Activated CD8-positive, alpha-beta T cell treated with anti-CD3 and anti-CD28 coated beads, Interleukin-2, amount 10 ng/mL, durations not matched to agents 7 days and 5 days (primary cell): ENCODE measurements around the gene TNPO1. TPM values are rescaled to one million over a fixed set of nuclear protein-coding genes. Genes with fewer than 3 reads are reported as not detected.
A peak's percentile ranks its signal among the peaks of the same experiment; 100 is the strongest.
"Not testable (repeated sequence)": the region's sequence is repeated elsewhere in the genome, so short reads cannot be mapped to it uniquely, and the experiment has no call there.

Experiments
- ATAC-seq: fragments of 150-1000 bp; cut with Tn5 transposase; one replicate; pipeline ENCODE4 v1.10.0; 2021; ENCODE audit warnings: moderate library complexity
- CTCF ChIA-PET: fragments of 350-600 bp; sonication (Branson Sonifier 250); formaldehyde crosslinking; loops from one replicate; lab custom pipeline; 2021; ENCODE audit warnings: antibody characterized with exemption; lab: Charles Lee
- POLR2A ChIA-PET: fragments of 350-600 bp; sonication (Branson Sonifier 250); formaldehyde crosslinking; loops from one replicate; lab custom pipeline; 2021; ENCODE audit warnings: antibody characterized with exemption; lab: Charles Lee
- DNase-seq: peaks from one replicate; pipeline ENCODE4 v3.0.0-alpha.2; 2020
- H3K27ac Mint-ChIP-seq: one replicate; pipeline ENCODE4 v1.8.0; 2021; ENCODE audit warnings: mild to moderate bottlenecking, mixed read lengths
- H3K27me3 Mint-ChIP-seq: one replicate; pipeline ENCODE4 v1.8.0; 2021; ENCODE audit warnings: low read depth, mixed read lengths
- H3K36me3 Mint-ChIP-seq: one replicate; pipeline ENCODE4 v1.8.0; 2021; ENCODE audit warnings: low read depth, mixed read lengths
- H3K4me1 Mint-ChIP-seq: one replicate; pipeline ENCODE4 v1.8.0; 2021; ENCODE audit warnings: low read depth, mixed read lengths
- H3K4me3 Mint-ChIP-seq: one replicate; pipeline ENCODE4 v1.8.0; 2021; ENCODE audit warnings: mild to moderate bottlenecking, mixed read lengths
- H3K9me3 Mint-ChIP-seq: one replicate; pipeline ENCODE4 v1.8.0; 2022; ENCODE audit warnings: mixed read lengths; ENCODE audit not compliant: insufficient read depth
- total RNA-seq, 2 experiments: library from RNA; stranded (reverse); gene quantifications; one replicate each; pipeline ENCODE4 v1.2.3, GENCODE V29; 2021

The TNPO1 gene
- total RNA-seq, 2 experiments from 2014 or later = 75.9 to 90.2 TPM

- peaks cover 21% of the 10 kb centered on the region for H3K27me3 Mint-ChIP-seq
- H3K9me3 Mint-ChIP-seq, POLR2A ChIA-PET, CTCF ChIA-PET, ATAC-seq, H3K4me3 Mint-ChIP-seq, H3K36me3 Mint-ChIP-seq, H3K27ac Mint-ChIP-seq, DNase-seq, H3K4me1 Mint-ChIP-seq: not testable (repeated sequence)
Measured at GRCh38 chr5:72792662-72793061, 23.8 kb upstream of the TNPO1 start.

GRCh38 chr5:72796001-72796400, 20.5 kb upstream of the TNPO1 start:
- Mint-ChIP-seq H3K36me3 (no peaks in the 10 kb centered on the region), H3K4me1 (no peaks in the 10 kb centered on the region), H3K4me3 (no peak overlapping the region), H3K9me3 (no peaks in the 10 kb centered on the region), H3K27ac (no peak overlapping the region), H3K27me3 (peaks cover 35% of the 10 kb centered on the region)
- DNase-seq = no peak
- ATAC-seq = no peak
- ChIA-PET CTCF (no interaction called here), POLR2A (no interaction called here)

GRCh38 chr5:72799721-72800120, 16.7 kb upstream of the TNPO1 start:
- ATAC-seq (no peak), DNase-seq (no peak)
- Mint-ChIP-seq H3K9me3 (no peaks in the 10 kb centered on the region), H3K27me3 (peaks cover 26% of the 10 kb centered on the region), H3K4me1 (no peaks in the 10 kb centered on the region), H3K27ac (no peak overlapping the region), H3K36me3 (no peaks in the 10 kb centered on the region), H3K4me3 (no peak overlapping the region)
- CTCF ChIA-PET = no interaction called here
- POLR2A ChIA-PET = no interaction called here

- H3K27me3 Mint-ChIP-seq = peaks cover 47% of the 10 kb centered on the region
- ATAC-seq, DNase-seq, POLR2A ChIA-PET, H3K36me3 Mint-ChIP-seq, H3K4me1 Mint-ChIP-seq, H3K9me3 Mint-ChIP-seq, H3K27ac Mint-ChIP-seq, H3K4me3 Mint-ChIP-seq: not testable (repeated sequence)
- CTCF ChIA-PET = interaction anchor here (2.0 kb wide), 1 partner anchor 10 kb away, joined by 6 read pairs; no protein-coding TSS in a partner anchor
Measured at GRCh38 chr5:72808637-72809036, 7.8 kb upstream of the TNPO1 start.

- H3K36me3 Mint-ChIP-seq = no peaks in the 10 kb centered on the region
- ChIA-PET POLR2A (interaction anchor here (0.8 kb wide), 1 partner anchor 338 kb away, joined by 4 read pairs; no protein-coding TSS in a partner anchor), CTCF (no interaction called here)
- ATAC-seq (no peak), DNase-seq (no peak)
- no peaks in the 10 kb centered on the region for H3K9me3 Mint-ChIP-seq
- peaks cover 38% of the 10 kb centered on the region for H3K27me3 Mint-ChIP-seq
- H3K27ac Mint-ChIP-seq = no peak overlapping the region
- H3K4me1 Mint-ChIP-seq = peaks cover 3% of the 10 kb centered on the region
- H3K4me3 Mint-ChIP-seq = no peak overlapping the region
Measured at GRCh38 chr5:72811849-72812248, 4.6 kb upstream of the TNPO1 start.

GRCh38 chr5:72812488-72812887, 4.0 kb upstream of the TNPO1 start:
- Mint-ChIP-seq H3K4me3 (no peak overlapping the region), H3K27me3 (peaks cover 33% of the 10 kb centered on the region), H3K27ac (no peak overlapping the region), H3K9me3 (no peaks in the 10 kb centered on the region), H3K4me1 (peaks cover 8% of the 10 kb centered on the region), H3K36me3 (no peaks in the 10 kb centered on the region)
- ChIA-PET CTCF (no interaction called here), POLR2A (interaction anchor here (0.8 kb wide), 1 partner anchor 338 kb away, joined by 4 read pairs; no protein-coding TSS in a partner anchor)
- ATAC-seq (no peak), DNase-seq (no peak)

- H3K27me3 Mint-ChIP-seq = peaks cover 29% of the 10 kb centered on the region
- H3K36me3 Mint-ChIP-seq = no peaks in the 10 kb centered on the region
- POLR2A ChIA-PET = no interaction called here
- H3K4me1 Mint-ChIP-seq = peaks cover 22% of the 10 kb centered on the region
- DNase-seq = no peak
- no peaks in the 10 kb centered on the region for H3K9me3 Mint-ChIP-seq
- ATAC-seq = no peak
- no peak overlapping the region for H3K4me3 Mint-ChIP-seq
- H3K27ac Mint-ChIP-seq = no peak overlapping the region
- CTCF ChIA-PET = no interaction called here
Measured at GRCh38 chr5:72814104-72814503, 2.4 kb upstream of the TNPO1 start.

- no peak overlapping the region for H3K4me3 Mint-ChIP-seq
- ChIA-PET CTCF (no interaction called here), POLR2A (no interaction called here)
- H3K27ac Mint-ChIP-seq = no peak overlapping the region
- H3K4me1 Mint-ChIP-seq = peaks cover 24% of the 10 kb centered on the region
- no peaks in the 10 kb centered on the region for H3K36me3 Mint-ChIP-seq
- ATAC-seq (no peak), DNase-seq (no peak)
- H3K9me3 Mint-ChIP-seq = no peaks in the 10 kb centered on the region
- H3K27me3 Mint-ChIP-seq = peaks cover 26% of the 10 kb centered on the region
Measured at GRCh38 chr5:72814864-72815263, 1.6 kb upstream of the TNPO1 start.

GRCh38 chr5:72815580-72816283, 729 bp upstream of the TNPO1 start:
- Mint-ChIP-seq H3K27ac (peak overlapping the region; percentile 62), H3K9me3 (no peaks in the 10 kb centered on the region), H3K27me3 (peaks cover 20% of the 10 kb centered on the region), H3K36me3 (no peaks in the 10 kb centered on the region), H3K4me3 (peak overlapping the region; percentile 80), H3K4me1 (peaks cover 24% of the 10 kb centered on the region)
- DNase-seq (no peak), ATAC-seq (no peak)
- ChIA-PET CTCF (no interaction called here), POLR2A (no interaction called here)

- Mint-ChIP-seq H3K27ac (peak overlapping the region; percentile 74), H3K4me3 (peak overlapping the region; percentile 80), H3K4me1 (peaks cover 29% of the 10 kb centered on the region), H3K9me3 (no peaks in the 10 kb centered on the region), H3K36me3 (no peaks in the 10 kb centered on the region), H3K27me3 (peaks cover 11% of the 10 kb centered on the region)
- DNase-seq (peak; percentile 51), ATAC-seq (peak; percentile 41)
- CTCF ChIA-PET = interaction anchor here (0.7 to 5.2 kb wide), 10 partner anchors 10 to 497 kb away, joined by 3 to 68 read pairs (median 8); partner anchors contain the start of genes MRPS27 and PTCD2
- POLR2A ChIA-PET = interaction anchor here (1.0 to 1.9 kb wide), 3 partner anchors 9 to 32 kb away, joined by 3 to 20 read pairs (median 3); no protein-coding TSS in a partner anchor
Measured at GRCh38 chr5:72817076-72817481, 618 bp downstream of the TNPO1 start.

GRCh38 chr5:72817671-72818266, 1.3 kb downstream of the TNPO1 start:
- DNase-seq (no peak), ATAC-seq (no peak)
- H3K27me3 Mint-ChIP-seq = peaks cover 4% of the 10 kb centered on the region
- CTCF ChIA-PET = interaction anchor here (0.7 to 5.2 kb wide), 15 partner anchors 9 to 497 kb away, joined by 3 to 68 read pairs (median 4); partner anchors contain the start of genes MRPS27 and PTCD2
- H3K9me3 Mint-ChIP-seq = no peaks in the 10 kb centered on the region
- peaks cover 31% of the 10 kb centered on the region for H3K4me1 Mint-ChIP-seq
- POLR2A ChIA-PET = interaction anchor here (1.2 to 1.9 kb wide), 2 partner anchors 8 to 31 kb away, joined by 3 to 20 read pairs; no protein-coding TSS in a partner anchor
- no peaks in the 10 kb centered on the region for H3K36me3 Mint-ChIP-seq
- H3K27ac Mint-ChIP-seq = no peak overlapping the region
- H3K4me3 Mint-ChIP-seq = peak overlapping the region; percentile 80
